ENCODE data around the gene CCDC154. TPM values are rescaled to one million over a fixed set of nuclear protein-coding genes. Genes with fewer than 3 reads are reported as not detected.
"Not testable (repeated sequence)": the region's sequence is repeated elsewhere in the genome, so short reads cannot be mapped to it uniquely, and the experiment has no call there.

The CCDC154 gene
- polyA plus RNA-seq, 1 donor (not counting 4 experiments of a cell fraction or from before 2014, with no cell fraction given): 0.46 TPM

DNA sequence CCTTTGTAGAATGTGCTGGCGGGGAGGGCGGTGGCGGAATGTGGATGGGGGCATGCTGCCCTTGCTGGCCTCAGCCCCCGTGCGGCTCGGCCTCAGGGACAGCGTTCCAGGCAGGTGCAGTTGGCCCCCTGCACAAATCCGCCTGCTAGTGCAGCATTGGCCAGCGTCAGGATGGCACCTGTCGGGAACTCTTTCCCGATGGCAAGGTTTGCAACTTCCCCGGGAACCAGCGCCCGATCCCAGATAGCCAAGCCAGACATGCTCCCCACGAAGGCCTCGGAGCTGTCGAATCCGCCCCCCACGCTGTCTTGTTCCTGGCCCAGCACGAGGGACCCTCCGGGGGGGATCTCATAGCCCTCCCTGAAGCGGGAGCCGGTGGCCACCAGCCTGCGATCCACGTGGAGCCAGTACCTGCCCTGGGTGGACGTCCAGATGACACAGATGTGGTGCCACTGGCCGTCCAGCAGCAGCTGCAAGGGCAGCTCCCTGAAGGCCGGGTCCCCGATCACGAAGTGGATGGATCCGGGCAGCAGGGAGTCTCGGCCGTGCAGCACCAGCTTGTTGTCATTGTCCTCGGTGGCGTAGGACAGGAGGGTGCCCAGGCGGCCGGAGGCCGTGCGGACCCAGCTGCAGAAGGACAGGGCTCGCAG is 41.6 kb upstream of the CCDC154 start:
- no peak overlapping the region for H3K27ac ChIP-seq (ENCODE audit: control insufficient read depth, insufficient read depth, low read length)
- H2AFZ ChIP-seq (ENCODE audit: control insufficient read depth, low read length): no peak overlapping the region
- no peaks in the 10 kb centered on the region for H3K27me3 ChIP-seq (ENCODE audit: control insufficient read depth, extremely low read depth, insufficient read depth, low read length)
- H3K9me1 ChIP-seq (ENCODE audit: control insufficient read depth, extremely low read depth, insufficient read depth, low read length): no peaks in the 10 kb centered on the region
- FAIRE-seq (no peak), DNase-seq (ENCODE audit: low read depth, low spot score) (no peak)
- dilution Hi-C loops (cut with MboI; ENCODE audit: extremely low pct_ligation_motif_present, low sequenced_read_pairs): no loop called here
- no peak overlapping the region for H3K4me2 ChIP-seq (ENCODE audit: control insufficient read depth, extremely low read depth, insufficient read depth, low read depth, low read length)
- peaks cover 2% of the 10 kb centered on the region for H3K4me1 ChIP-seq (ENCODE audit: control insufficient read depth, extremely low read depth, insufficient read depth, low read length)
- H3K4me3 ChIP-seq (ENCODE audit: control insufficient read depth in 2 of 3, extremely low read depth in 1 of 3, insufficient read depth in 2 of 3, low read depth in 1 of 3, low read length in 3 of 3): no peak overlapping the region
- TF ChIP-seq, protein P1, sequence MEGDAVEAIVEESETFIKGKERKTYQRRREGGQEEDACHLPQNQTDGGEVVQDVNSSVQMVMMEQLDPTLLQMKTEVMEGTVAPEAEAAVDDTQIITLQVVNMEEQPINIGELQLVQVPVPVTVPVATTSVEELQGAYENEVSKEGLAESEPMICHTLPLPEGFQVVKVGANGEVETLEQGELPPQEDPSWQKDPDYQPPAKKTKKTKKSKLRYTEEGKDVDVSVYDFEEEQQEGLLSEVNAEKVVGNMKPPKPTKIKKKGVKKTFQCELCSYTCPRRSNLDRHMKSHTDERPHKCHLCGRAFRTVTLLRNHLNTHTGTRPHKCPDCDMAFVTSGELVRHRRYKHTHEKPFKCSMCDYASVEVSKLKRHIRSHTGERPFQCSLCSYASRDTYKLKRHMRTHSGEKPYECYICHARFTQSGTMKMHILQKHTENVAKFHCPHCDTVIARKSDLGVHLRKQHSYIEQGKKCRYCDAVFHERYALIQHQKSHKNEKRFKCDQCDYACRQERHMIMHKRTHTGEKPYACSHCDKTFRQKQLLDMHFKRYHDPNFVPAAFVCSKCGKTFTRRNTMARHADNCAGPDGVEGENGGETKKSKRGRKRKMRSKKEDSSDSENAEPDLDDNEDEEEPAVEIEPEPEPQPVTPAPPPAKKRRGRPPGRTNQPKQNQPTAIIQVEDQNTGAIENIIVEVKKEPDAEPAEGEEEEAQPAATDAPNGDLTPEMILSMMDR (optimal IDR thresholded peaks at IDR 0.05 in 1 of 3, IDR thresholded peaks at IDR 0.05 in 1 of 3, conservative IDR thresholded peaks at IDR 0.05 in 1 of 3; ENCODE audit: extremely low read depth in 1 of 3, insufficient read depth in 2 of 3, low read length in 3 of 3): no peak
- no peak for TF ChIP-seq EZH2 (IDR thresholded peaks at IDR 0.05; ENCODE audit: low read length)
- no peak overlapping the region for H3K9ac ChIP-seq (ENCODE audit: control insufficient read depth, extremely low read depth, insufficient read depth, low read length)
- H3K79me2 ChIP-seq (ENCODE audit: control insufficient read depth, insufficient read depth, low read length): no peaks in the 10 kb centered on the region
- H4K20me1 ChIP-seq (ENCODE audit: control insufficient read depth, extremely low read depth, insufficient read depth, low read length): no peaks in the 10 kb centered on the region
- H3K9me3 ChIP-seq (ENCODE audit: control insufficient read depth, low read depth, low read length): no peaks in the 10 kb centered on the region
- no peaks in the 10 kb centered on the region for H3K36me3 ChIP-seq (ENCODE audit: control insufficient read depth in 2 of 2, extremely low read depth in 1 of 2, insufficient read depth in 2 of 2, low read length in 2 of 2)

DNA sequence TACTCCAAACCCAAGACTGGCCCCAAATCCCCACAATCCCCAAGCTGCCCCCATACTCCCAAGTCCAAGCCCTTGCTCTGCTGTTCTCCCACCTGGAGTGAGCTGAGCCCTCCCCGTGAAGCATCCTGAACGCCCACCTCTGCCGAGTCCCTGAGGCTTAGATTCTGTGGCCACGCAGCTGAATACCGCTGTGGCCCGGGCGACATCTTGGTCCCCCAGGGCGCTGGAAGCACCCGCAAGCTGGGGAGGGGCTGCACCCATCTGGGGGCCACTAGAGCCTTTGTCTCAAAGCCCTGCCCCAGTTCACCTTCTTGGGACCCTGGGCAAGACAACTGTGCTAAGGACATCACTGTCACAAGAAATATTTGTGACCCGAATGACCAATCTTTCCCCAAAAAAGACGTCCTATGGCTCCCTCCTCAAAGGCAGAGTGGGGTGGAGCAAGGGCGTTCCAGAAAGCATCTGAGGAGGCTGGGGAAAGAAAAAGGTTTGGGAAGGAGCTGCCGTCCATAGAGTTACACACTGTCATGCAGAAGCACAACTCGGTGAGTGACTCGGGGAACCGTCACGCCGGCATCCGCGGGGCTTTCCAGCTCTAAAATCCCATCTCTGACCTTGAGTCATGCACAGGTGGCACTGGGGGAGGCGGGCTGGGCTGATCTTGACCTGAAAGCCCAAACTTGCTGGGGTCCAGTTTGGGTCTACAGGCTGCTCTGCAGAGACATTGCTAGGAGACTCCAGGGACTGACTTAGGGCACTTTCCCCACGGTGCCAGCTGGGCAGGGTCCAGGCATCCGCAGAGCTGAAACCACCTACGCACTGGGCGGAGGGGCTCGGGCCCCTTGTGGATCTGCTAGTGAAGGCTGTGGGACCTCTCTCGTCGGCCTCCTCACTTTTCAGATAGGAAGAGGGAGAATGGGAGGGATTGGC is 37.8 kb upstream of the CCDC154 start:
- TF ChIP-seq EZH2 (IDR thresholded peaks at IDR 0.05; ENCODE audit: low read length): no peak
- TF ChIP-seq, protein P1 (optimal IDR thresholded peaks at IDR 0.05 in 1 of 3, IDR thresholded peaks at IDR 0.05 in 1 of 3, conservative IDR thresholded peaks at IDR 0.05 in 1 of 3; ENCODE audit: extremely low read depth in 1 of 3, insufficient read depth in 2 of 3, low read length in 3 of 3): no peak
- Histone ChIP-seq H3K9ac (ENCODE audit: control insufficient read depth, extremely low read depth, insufficient read depth, low read length) (peak overlapping the region; percentile 33), H3K27ac (ENCODE audit: control insufficient read depth, insufficient read depth, low read length) (peak overlapping the region; percentile 64), H3K9me3 (ENCODE audit: control insufficient read depth, low read depth, low read length) (no peaks in the 10 kb centered on the region), H2AFZ (ENCODE audit: control insufficient read depth, low read length) (no peak overlapping the region), H3K9me1 (ENCODE audit: control insufficient read depth, extremely low read depth, insufficient read depth, low read length) (no peaks in the 10 kb centered on the region), H3K4me3 (ENCODE audit: control insufficient read depth in 2 of 3, extremely low read depth in 1 of 3, insufficient read depth in 2 of 3, low read depth in 1 of 3, low read length in 3 of 3) (no peak overlapping the region), H3K79me2 (ENCODE audit: control insufficient read depth, insufficient read depth, low read length) (no peaks in the 10 kb centered on the region), H3K4me1 (ENCODE audit: control insufficient read depth, extremely low read depth, insufficient read depth, low read length) (peaks cover 2% of the 10 kb centered on the region), H4K20me1 (ENCODE audit: control insufficient read depth, extremely low read depth, insufficient read depth, low read length) (no peaks in the 10 kb centered on the region), H3K4me2 (ENCODE audit: control insufficient read depth, extremely low read depth, insufficient read depth, low read depth, low read length) (peak overlapping the region; percentile 16), H3K36me3 (ENCODE audit: control insufficient read depth in 2 of 2, extremely low read depth in 1 of 2, insufficient read depth in 2 of 2, low read length in 2 of 2) (no peaks in the 10 kb centered on the region), H3K27me3 (ENCODE audit: control insufficient read depth, extremely low read depth, insufficient read depth, low read length) (no peaks in the 10 kb centered on the region)
- FAIRE-seq (peak; percentile 87), DNase-seq (ENCODE audit: low read depth, low spot score) (no peak)
- dilution Hi-C loops (cut with MboI; ENCODE audit: extremely low pct_ligation_motif_present, low sequenced_read_pairs): no loop called here

DNA sequence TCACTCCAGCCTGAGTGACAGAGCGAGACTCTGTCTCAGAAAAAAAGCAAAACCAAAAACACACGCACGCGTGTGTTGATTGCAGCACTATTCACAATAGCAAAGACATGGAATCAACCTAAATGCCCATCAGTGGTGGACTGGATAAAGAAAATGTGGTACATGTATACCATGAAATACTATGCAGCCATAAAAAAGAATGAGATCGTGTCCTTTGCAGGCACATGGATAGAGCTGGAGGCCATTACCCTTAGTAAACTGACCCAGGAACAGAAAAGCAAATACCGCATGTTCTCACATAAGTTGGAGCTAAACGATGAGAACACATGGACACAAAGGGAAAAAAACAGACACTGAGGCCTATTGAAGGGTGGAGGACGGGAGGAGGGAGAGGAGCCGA is 34.6 kb upstream of the CCDC154 start:
- H2AFZ ChIP-seq (ENCODE audit: control insufficient read depth, low read length); H3K9me1 ChIP-seq (ENCODE audit: control insufficient read depth, extremely low read depth, insufficient read depth, low read length); H3K4me3 ChIP-seq (ENCODE audit: control insufficient read depth in 2 of 3, extremely low read depth in 1 of 3, insufficient read depth in 2 of 3, low read depth in 1 of 3, low read length in 3 of 3); H3K36me3 ChIP-seq (ENCODE audit: control insufficient read depth in 2 of 2, extremely low read depth in 1 of 2, insufficient read depth in 2 of 2, low read length in 2 of 2); dilution Hi-C loops (cut with MboI; ENCODE audit: extremely low pct_ligation_motif_present, low sequenced_read_pairs); H3K27ac ChIP-seq (ENCODE audit: control insufficient read depth, insufficient read depth, low read length); H3K9ac ChIP-seq (ENCODE audit: control insufficient read depth, extremely low read depth, insufficient read depth, low read length); H4K20me1 ChIP-seq (ENCODE audit: control insufficient read depth, extremely low read depth, insufficient read depth, low read length); DNase-seq (ENCODE audit: low read depth, low spot score); H3K27me3 ChIP-seq (ENCODE audit: control insufficient read depth, extremely low read depth, insufficient read depth, low read length); H3K79me2 ChIP-seq (ENCODE audit: control insufficient read depth, insufficient read depth, low read length); H3K4me2 ChIP-seq (ENCODE audit: control insufficient read depth, extremely low read depth, insufficient read depth, low read depth, low read length); FAIRE-seq; H3K9me3 ChIP-seq (ENCODE audit: control insufficient read depth, low read depth, low read length): not testable (repeated sequence)
- peaks cover 12% of the 10 kb centered on the region for H3K4me1 ChIP-seq (ENCODE audit: control insufficient read depth, extremely low read depth, insufficient read depth, low read length)
